WI38 (cell line): ENCODE data around the gene SEC14L2.

Source experiments
- H3K4me3 ChIP-seq: 2 replicates; pipeline ENCODE4 v1.5.1; 2011; ENCODE audit warnings: low read depth, mild to moderate bottlenecking, control low read depth, low read length
- CTCF ChIP-seq: IDR thresholded peaks from 2 replicates; pipeline ENCODE4 v1.5.1; 2012; ENCODE audit warnings: low read depth, mild to moderate bottlenecking, control low read depth, low read length

The SEC14L2 gene

GRCh38 chr22:30432520-30432919 lies 35.7 kb downstream of the SEC14L2 start:
- H3K4me3 ChIP-seq = no peak overlapping the region
- no peak for TF ChIP-seq CTCF

GRCh38 chr22:30433227-30433626 lies 36.4 kb downstream of the SEC14L2 start:
- no peak overlapping the region for H3K4me3 ChIP-seq
- TF ChIP-seq CTCF = no peak

GRCh38 chr22:30433773-30434172 lies 37.0 kb downstream of the SEC14L2 start:
- H3K4me3 ChIP-seq = no peak overlapping the region
- no peak for TF ChIP-seq CTCF

- no peak for TF ChIP-seq CTCF
- no peak overlapping the region for H3K4me3 ChIP-seq
Measured at GRCh38 chr22:30434843-30435242, 38.0 kb downstream of the SEC14L2 start.

- H3K4me3 ChIP-seq = no peak overlapping the region
- no peak for TF ChIP-seq CTCF
Measured at GRCh38 chr22:30435674-30436126, 38.9 kb downstream of the SEC14L2 start.

- no peak overlapping the region for H3K4me3 ChIP-seq
- TF ChIP-seq CTCF = no peak
Measured at GRCh38 chr22:30436196-30436595, 39.4 kb downstream of the SEC14L2 start.

- TF ChIP-seq CTCF = no peak
- H3K4me3 ChIP-seq = no peak overlapping the region
Measured at GRCh38 chr22:30438559-30438958, 41.7 kb downstream of the SEC14L2 start.
